ENCODE measurements around the gene UNC45A.
A peak's percentile ranks its signal among the peaks of the same experiment; 100 is the strongest.

UNC45A gene

GRCh38 chr15:90918835-90919234 is 16.2 kb upstream of the UNC45A start:
- TF ChIP-seq CTCF (IDR thresholded peaks at IDR 0.05): no peak

GRCh38 chr15:90921887-90922286 is 13.2 kb upstream of the UNC45A start:
- TF ChIP-seq CTCF (IDR thresholded peaks at IDR 0.05): no peak

GRCh38 chr15:90924375-90924774 is 10.7 kb upstream of the UNC45A start:
- no peak for TF ChIP-seq CTCF (IDR thresholded peaks at IDR 0.05)

GRCh38 chr15:90929246-90930019 is 5.7 kb upstream of the UNC45A start:
- no peak for TF ChIP-seq CTCF (IDR thresholded peaks at IDR 0.05)

GRCh38 chr15:90930861-90931574 is 4.1 kb upstream of the UNC45A start:
- no peak for TF ChIP-seq CTCF (IDR thresholded peaks at IDR 0.05)

- no peak for TF ChIP-seq CTCF (IDR thresholded peaks at IDR 0.05)
These were observed 3.6 kb upstream of the UNC45A start for GRCh38 chr15:90931575-90931827.

- TF ChIP-seq CTCF (IDR thresholded peaks at IDR 0.05): peak; percentile 97
These were observed 3.0 kb upstream of the UNC45A start, which contains the start of gene HDDC3 for GRCh38 chr15:90931828-90932659. TSS of gene HDDC3 (minus strand) at chr15:90932549. CDS start at chr15:90932540, 9 bp downstream.

Measured in LNCAP (cell line).